A549 (cell line): ENCODE results near the gene MEN1. TPM values are rescaled to one million over a fixed set of nuclear protein-coding genes. Genes with fewer than 3 reads are reported as not detected.

Source experiments
- ATAC-seq, 2 experiments: fragments of 200-7000 bp in 1 of 2; fragments of >200 bp in 1 of 2; cut with Nextera tagmentation in 1 of 2; cut with Tn5 transposase in 1 of 2; 3 replicates each; pipeline versions ENCODE4 v1.8.0 to v1.9.1; 2018 to 2020; ENCODE audit warnings: mild to moderate bottlenecking in 1 of 2, moderate library complexity in 1 of 2
- CTCF ChIA-PET: fragments of 300-600 bp; sonication (Branson Sonifier 250); formaldehyde crosslinking; extraction: SDS; loops from one replicate; lab custom pipeline; 2021; ENCODE audit warnings: antibody characterized with exemption, inconsistent platforms; lab: Yijun Ruan, JAX
- POLR2A ChIA-PET: fragments of 350-600 bp; formaldehyde crosslinking; extraction: SDS; loops from one replicate; lab custom pipeline; 2021; ENCODE audit warnings: antibody characterized with exemption, inconsistent platforms; lab: Yijun Ruan, JAX
- DNase-seq, 2 experiments: peaks; one replicate each; pipeline versions ENCODE4 v3.0.0 to v3.0.0-alpha.2; 2011 to 2016; ENCODE audit warnings: low read depth in 1 of 2, low spot score in 1 of 2
- FAIRE-seq: peaks from 2 replicates; lab custom pipeline; 2011; peaks lifted over from hg19 to GRCh38; lab: Jason Lieb, UNC
- H3K27ac ChIP-seq, 2 experiments: fragments of >200 bp; sonication (Bioruptor Twin); formaldehyde crosslinking; 3 replicates each; pipeline ENCODE4 v1.5.1; 2016 to 2017
- H3K4me1 ChIP-seq: fragments of >200 bp; sonication (Bioruptor Twin); formaldehyde crosslinking; 3 replicates; pipeline ENCODE4 v1.6.1; 2016
- H3K4me2 ChIP-seq: fragments of >200 bp; sonication (Bioruptor Twin); formaldehyde crosslinking; 3 replicates; pipeline ENCODE4 v1.6.1; 2016
- H3K4me3 ChIP-seq: fragments of >200 bp; sonication (Bioruptor Twin); formaldehyde crosslinking; 3 replicates; pipeline ENCODE4 v1.5.1; 2016
- H3K9me3 ChIP-seq: fragments of >200 bp; sonication (Bioruptor Twin); formaldehyde crosslinking; 3 replicates; pipeline ENCODE4 v1.6.1; 2016
- CBX8 ChIP-seq: fragments of 200-600 bp; sonication (generic); IDR thresholded peaks from 2 replicates; pipeline ENCODE4 v1.6.1; 2016
- CEBPB ChIP-seq, 2 experiments: fragments of >200 bp in 1 of 2; sonication (Bioruptor Twin) in 1 of 2; formaldehyde crosslinking in 1 of 2; IDR thresholded peaks; 2 replicates each; pipeline ENCODE4 v1.6.1; 2012 to 2016
- CHD4 ChIP-seq: fragments of 200-600 bp; sonication (generic); IDR thresholded peaks from 2 replicates; pipeline ENCODE4 v1.6.1; 2016; ENCODE audit warnings: antibody characterized with exemption, mild to moderate bottlenecking, borderline replicate concordance
- EP300 ChIP-seq, 2 experiments: fragments of >200 bp; sonication (Bioruptor Twin); formaldehyde crosslinking; IDR thresholded peaks; 2 replicates in 1 of 2; 3 replicates in 1 of 2; pipeline ENCODE4 v1.6.1; 2016 to 2017
- ESRRA ChIP-seq: fragments of 150-350 bp; IDR thresholded peaks from 2 replicates; pipeline ENCODE4 v1.6.1; 2014; ENCODE audit warnings: mild to moderate bottlenecking, low read length, borderline replicate concordance
- FOSB ChIP-seq: fragments of 250-450 bp; sonication (Bioruptor Pico); IDR thresholded peaks from 2 replicates; pipeline ENCODE4 v1.5.0; 2020; ENCODE audit warnings: mild to moderate bottlenecking, moderate library complexity
- FOXS1 ChIP-seq: fragments of 250-450 bp; sonication (Bioruptor Pico); IDR thresholded peaks from 2 replicates; pipeline ENCODE4 v1.5.0; 2020; ENCODE audit warnings: mild to moderate bottlenecking, moderate library complexity
- HEYL ChIP-seq: fragments of 250-450 bp; sonication (Bioruptor Pico); IDR thresholded peaks from 2 replicates; pipeline ENCODE4 v1.8.0; 2021; ENCODE audit warnings: mild to moderate bottlenecking, moderate library complexity
- HOXA7 ChIP-seq: fragments of 250-450 bp; sonication (Bioruptor Pico); IDR thresholded peaks from 2 replicates; pipeline ENCODE4 v1.5.0; 2020; ENCODE audit warnings: mild to moderate bottlenecking, moderate library complexity
- HOXB13 ChIP-seq: fragments of 250-450 bp; sonication (Bioruptor Pico); IDR thresholded peaks from 2 replicates; pipeline ENCODE4 v1.5.0; 2020; ENCODE audit warnings: low read depth, mild to moderate bottlenecking, moderate library complexity
- JUNB ChIP-seq: fragments of >200 bp; sonication (Bioruptor Twin); formaldehyde crosslinking; IDR thresholded peaks from 2 replicates; pipeline ENCODE4 v1.6.1; 2016
- MAFK ChIP-seq: fragments of 450-650 bp; IDR thresholded peaks from 2 replicates; pipeline ENCODE4 v1.6.1; 2014; ENCODE audit not compliant: partially characterized antibody
- MAZ ChIP-seq: fragments of 150-350 bp; IDR thresholded peaks from 2 replicates; pipeline ENCODE4 v1.6.1; 2014; ENCODE audit warnings: antibody characterized with exemption, low read depth, low read length, borderline replicate concordance
- MYC ChIP-seq: IDR thresholded peaks from 2 replicates; pipeline ENCODE4 v1.6.1; 2012; ENCODE audit warnings: mild to moderate bottlenecking, inconsistent platforms, low read length, improper control_type of control experiment, borderline replicate concordance
- NFE2L2 ChIP-seq: fragments of 150-350 bp; conservative IDR thresholded peaks from 2 replicates; pipeline ENCODE4 v1.6.1; 2014; ENCODE audit warnings: low read length
- NPAS2 ChIP-seq: fragments of 250-450 bp; sonication (Bioruptor Pico); IDR thresholded peaks from 2 replicates; pipeline ENCODE4 v1.8.0; 2022; ENCODE audit warnings: mild to moderate bottlenecking, moderate library complexity, borderline replicate concordance
- NR3C1 ChIP-seq: fragments of >200 bp; sonication (Bioruptor Twin); formaldehyde crosslinking; IDR thresholded peaks from 3 replicates; pipeline ENCODE4 v1.6.1; 2017
- POLR2A ChIP-seq: IDR thresholded peaks from 2 replicates; pipeline ENCODE4 v1.6.1; 2012; ENCODE audit warnings: mild to moderate bottlenecking, low read length
- RARB ChIP-seq: fragments of 250-450 bp; sonication (Bioruptor Pico); IDR thresholded peaks from 2 replicates; pipeline ENCODE4 v1.8.0; 2021; ENCODE audit warnings: mild to moderate bottlenecking, moderate library complexity
- RFX5 ChIP-seq: fragments of 450-650 bp; IDR thresholded peaks from 2 replicates; pipeline ENCODE4 v1.7.1; 2014; ENCODE audit warnings: antibody characterized with exemption, mild to moderate bottlenecking, moderate library complexity
- SMC3 ChIP-seq: fragments of >200 bp; sonication (Bioruptor Twin); formaldehyde crosslinking; IDR thresholded peaks from 3 replicates; pipeline ENCODE4 v1.6.1; 2018; ENCODE audit warnings: inconsistent platforms
- SREBF2 ChIP-seq: fragments of 450-650 bp; IDR thresholded peaks from 2 replicates; pipeline ENCODE4 v1.6.1; 2014; ENCODE audit warnings: mild to moderate bottlenecking, moderate library complexity
- TP53 ChIP-seq: fragments of 250-450 bp; sonication (Bioruptor Pico); IDR thresholded peaks from 2 replicates; pipeline ENCODE4 v1.5.0; 2021; ENCODE audit warnings: mild to moderate bottlenecking, moderate library complexity
- USF2 ChIP-seq: fragments of 450-650 bp; IDR thresholded peaks from 2 replicates; pipeline ENCODE4 v1.6.1; 2014; ENCODE audit warnings: antibody characterized with exemption
- ZFP36 ChIP-seq: fragments of 450-650 bp; IDR thresholded peaks from 2 replicates; pipeline ENCODE4 v1.6.1; 2014; ENCODE audit warnings: borderline replicate concordance; ENCODE audit not compliant: partially characterized antibody
- WGBS: methylation state at CpG from one replicate; pipeline ENCODE4 v1.1.6; 2017; ENCODE audit errors: missing lambda C conversion rate; 5-methylcytosine and 5-hydroxymethylcytosine counted together
- polyA plus RNA-seq, 4 experiments: library from polyadenylated mRNA; depleted of rRNA in 3 of 4; stranded (reverse); fragments of >200 nt; fragmentation: RNase III in 1 of 4; extraction: RNeasy Plus Mini Kit Qiagen cat#74134 plus additional on column Dnase treatment in 1 of 4; gene quantifications; 2 replicates in 3 of 4; 3 replicates in 1 of 4; pipeline ENCODE4 v1.2.3, GENCODE V29; 2011 to 2017
- TF ChIP-seq, protein P1 (sequence below): IDR thresholded peaks from 2 replicates; pipeline ENCODE4 v1.6.1; 2012
- TF ChIP-seq, protein P2 (sequence below): IDR thresholded peaks from 2 replicates; pipeline ENCODE4 v1.6.1; 2012

Gene MEN1
- polyA plus RNA-seq, 2 of the 4 experiments (the other 2 are of a cell fraction) = 17.0 to 34.7 TPM

DNA sequence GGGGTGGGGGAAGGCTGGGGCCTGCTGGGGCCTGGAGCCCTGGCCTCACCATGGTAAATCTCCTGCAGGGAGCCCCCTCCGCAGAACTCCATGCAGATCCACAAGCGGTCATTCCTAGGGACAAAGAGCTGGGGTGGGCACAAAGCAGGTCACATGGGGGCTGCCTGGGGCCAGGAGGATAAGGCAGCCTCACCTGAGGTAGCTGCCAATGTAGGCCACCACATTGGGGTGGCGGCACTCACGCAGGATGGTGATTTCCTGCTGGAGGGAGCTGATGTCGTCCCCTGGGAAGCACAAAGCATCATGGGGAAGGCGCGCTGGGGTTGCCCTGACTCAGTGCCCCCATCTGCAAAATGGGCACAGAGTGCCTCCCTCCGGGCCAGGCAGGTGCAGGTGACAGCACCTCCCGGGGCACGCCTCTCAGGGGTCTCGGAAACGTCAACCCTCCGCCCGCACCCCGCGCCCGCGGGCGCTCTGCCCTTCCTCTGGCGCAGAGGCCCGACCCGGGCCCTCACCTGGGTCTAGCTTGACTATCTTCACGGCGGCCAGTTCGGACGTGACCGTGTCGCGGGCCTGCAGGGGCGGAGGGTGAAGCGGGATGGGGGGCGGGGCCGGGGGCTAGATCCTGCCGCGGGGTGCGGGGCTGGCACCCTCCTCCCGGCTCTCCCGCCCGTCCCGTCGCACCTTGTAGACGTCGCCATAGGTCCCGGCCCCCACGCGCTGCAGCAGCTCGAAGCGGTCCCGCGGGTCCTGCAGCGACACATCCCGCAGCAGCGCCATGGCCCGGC lies 7.8 kb downstream of the MEN1 start (continued):
- TF ChIP-seq, protein P1, sequence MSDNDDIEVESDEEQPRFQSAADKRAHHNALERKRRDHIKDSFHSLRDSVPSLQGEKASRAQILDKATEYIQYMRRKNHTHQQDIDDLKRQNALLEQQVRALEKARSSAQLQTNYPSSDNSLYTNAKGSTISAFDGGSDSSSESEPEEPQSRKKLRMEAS = 0 out of 2 replicates have a peak, but pooled peaks have one; percentile 5
- TF ChIP-seq NR3C1 = no peak

DNA sequence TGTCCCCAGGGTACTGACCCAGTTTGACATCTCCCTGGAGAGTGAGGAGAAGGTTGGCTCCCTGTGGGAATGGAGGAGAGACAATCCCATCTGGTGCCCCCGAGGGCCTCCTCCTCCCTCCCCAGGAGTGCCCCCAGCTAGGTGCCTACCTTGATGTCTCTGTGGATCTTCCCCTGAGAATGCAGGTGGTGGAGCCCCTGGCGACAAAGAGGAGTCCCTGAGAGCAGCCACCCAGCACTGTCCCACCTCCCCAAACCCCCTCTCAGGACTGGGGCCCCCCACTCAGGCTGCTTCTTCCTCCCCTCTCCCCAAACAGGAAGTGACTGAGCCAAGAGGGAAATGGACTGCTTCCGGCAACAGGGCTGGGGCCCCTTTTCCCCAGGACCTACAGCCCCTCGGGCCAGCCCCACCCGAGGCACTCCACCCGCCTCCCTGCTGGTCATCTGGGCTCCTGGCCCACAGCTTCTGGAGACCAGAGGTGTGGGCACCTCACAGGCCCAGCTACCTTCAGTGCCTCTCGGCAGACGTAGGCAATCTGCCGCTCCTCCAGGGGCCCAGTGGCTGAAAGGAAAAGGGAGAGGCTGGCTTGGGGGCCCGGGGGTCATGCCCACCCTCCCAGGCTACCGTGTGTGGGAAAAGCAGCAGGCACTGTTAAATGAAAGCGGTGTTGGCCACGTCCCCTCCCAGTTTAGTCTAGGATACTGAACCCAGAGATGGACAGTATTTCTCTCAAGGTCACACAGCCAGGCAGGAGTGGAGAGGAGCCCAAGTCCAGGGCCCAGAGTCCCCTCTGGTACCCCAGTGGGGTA lies 8.6 kb downstream of the MEN1 start:
- Histone ChIP-seq H3K4me2 (peak overlapping the region; percentile 73), H3K4me1 (peaks cover 23% of the 10 kb centered on the region), H3K27ac (peak overlapping the region in 1 of 2 experiments; percentile 89; a peak in 3 of 6 replicates), H3K4me3 (no peak overlapping the region; the same call in 1 of the 3 replicates), H3K9me3 (no peaks in the 10 kb centered on the region)
- no peak for FAIRE-seq
- ChIA-PET POLR2A (interaction anchor here (2.7 kb wide), 1 partner anchor 23 kb away, joined by 11 read pairs; the partner anchor contains the start of gene SF1), CTCF (interaction anchor here (1.0 to 7.8 kb wide), 6 partner anchors 8 to 239 kb away, joined by 3 to 79 read pairs (median 3); partner anchors contain the start of genes CDC42BPG and SAC3D1)
- no peak for ATAC-seq
- TF ChIP-seq SREBF2 (no peak), USF2 (no peak)
- DNase-seq = no peak
- 87% methylated on average over 9 of the region's 13 CpGs for WGBS

- POLR2A ChIA-PET = interaction anchor here (2.7 kb wide), 1 partner anchor 22 kb away, joined by 11 read pairs; the partner anchor contains the start of gene SF1
- ATAC-seq (no peak), FAIRE-seq (no peak), DNase-seq (no peak)
- Histone ChIP-seq H3K4me3 (no peak overlapping the region), H3K4me2 (no peak overlapping the region), H3K9me3 (no peaks in the 10 kb centered on the region), H3K27ac (no peak overlapping the region), H3K4me1 (peaks cover 23% of the 10 kb centered on the region)
- WGBS = 92% methylated on average over 2 of the region's 9 CpGs
- TF ChIP-seq MYC (no peak), MAFK (no peak), HOXB13 (CRISPR knock-in tag) (no peak), CBX8 (no peak), USF2 (no peak), NPAS2 (CRISPR knock-in tag) (no peak), CHD4 (no peak), ZFP36 (no peak), JUNB (no peak), POLR2A (no peak)
- CTCF ChIA-PET = interaction anchor here (1.0 to 7.8 kb wide), 4 partner anchors 13 to 311 kb away, joined by 3 to 79 read pairs (median 3); partner anchors contain the start of gene TM7SF2
These were observed 9.2 kb downstream of the MEN1 start for GRCh38 chr11:64801158-64801464.

DNA sequence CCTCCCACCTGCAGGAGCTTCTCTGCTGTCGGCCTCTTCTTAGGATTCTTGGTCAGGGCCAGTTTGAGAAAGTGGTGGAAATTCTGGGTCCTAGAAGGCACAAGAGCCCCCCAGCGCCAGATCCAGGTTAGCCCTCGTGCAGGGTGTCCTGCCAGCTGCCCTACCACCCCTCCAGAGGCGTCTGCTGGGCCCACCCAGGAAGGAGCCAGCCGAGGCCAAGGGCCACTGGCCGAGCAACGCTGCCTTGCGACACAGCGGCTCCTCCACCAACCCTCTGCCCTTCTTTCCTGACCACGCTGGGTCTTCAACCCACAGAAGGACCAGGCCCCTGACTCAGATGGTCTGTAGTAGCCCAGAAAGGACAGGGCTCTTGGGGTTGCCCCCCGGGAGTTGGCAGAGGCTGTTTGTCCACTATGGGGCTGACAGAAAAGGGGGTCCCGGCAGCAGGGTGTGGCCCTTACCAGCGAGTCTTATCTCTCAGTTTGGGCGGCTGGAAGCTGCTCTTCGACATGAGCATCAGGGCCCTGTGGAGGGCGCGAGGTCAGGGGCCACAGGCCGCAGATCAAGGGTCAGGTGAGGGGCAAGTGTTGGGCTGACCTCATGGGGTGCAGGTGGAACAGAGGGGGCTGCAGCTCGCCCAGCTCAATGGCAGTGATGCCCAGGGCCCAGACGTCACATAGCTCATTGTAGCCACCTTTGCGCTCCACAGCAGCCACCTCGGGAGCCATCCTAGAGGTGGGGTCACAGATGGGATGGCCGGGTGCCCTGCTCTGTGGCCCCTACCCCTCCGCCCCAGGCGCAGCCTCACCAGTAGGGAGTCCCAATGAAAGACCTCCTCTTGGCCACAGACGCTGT lies 9.8 kb downstream of the MEN1 start:
- no peak for TF ChIP-seq CHD4
- TF ChIP-seq EP300 (IDR thresholded peaks at IDR 0.05) = no peak
- no peak for TF ChIP-seq SMC3
- TF ChIP-seq RARB (CRISPR knock-in tag) = no peak
- no peak for TF ChIP-seq NFE2L2
- no peak for TF ChIP-seq ESRRA
- TF ChIP-seq, protein P2, sequence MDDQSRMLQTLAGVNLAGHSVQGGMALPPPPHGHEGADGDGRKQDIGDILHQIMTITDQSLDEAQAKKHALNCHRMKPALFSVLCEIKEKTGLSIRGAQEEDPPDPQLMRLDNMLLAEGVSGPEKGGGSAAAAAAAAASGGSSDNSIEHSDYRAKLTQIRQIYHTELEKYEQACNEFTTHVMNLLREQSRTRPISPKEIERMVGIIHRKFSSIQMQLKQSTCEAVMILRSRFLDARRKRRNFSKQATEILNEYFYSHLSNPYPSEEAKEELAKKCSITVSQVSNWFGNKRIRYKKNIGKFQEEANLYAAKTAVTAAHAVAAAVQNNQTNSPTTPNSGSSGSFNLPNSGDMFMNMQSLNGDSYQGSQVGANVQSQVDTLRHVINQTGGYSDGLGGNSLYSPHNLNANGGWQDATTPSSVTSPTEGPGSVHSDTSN = no peak
- no peak for TF ChIP-seq HOXA7 (CRISPR knock-in tag)
- no peak for TF ChIP-seq TP53 (CRISPR knock-in tag)
- no peak for TF ChIP-seq HEYL (CRISPR knock-in tag)
- TF ChIP-seq RFX5 = no peak
- no peak for TF ChIP-seq FOSB (CRISPR knock-in tag)
- TF ChIP-seq MAZ = no peak
- TF ChIP-seq FOXS1 (CRISPR knock-in tag) = no peak
- TF ChIP-seq SREBF2 = no peak
- no peak for TF ChIP-seq CEBPB (IDR thresholded peaks at IDR 0.05)
- no peak for DNase-seq
- no peak for ATAC-seq
- H3K4me2 ChIP-seq = no peak overlapping the region
- WGBS = 86% methylated on average over 19 of the region's 26 CpGs
- POLR2A ChIA-PET = interaction anchor here (2.7 kb wide), 1 partner anchor 22 kb away, joined by 11 read pairs; the partner anchor contains the start of gene SF1
- no peak for FAIRE-seq
- peaks cover 23% of the 10 kb centered on the region for H3K4me1 ChIP-seq
- no peaks in the 10 kb centered on the region for H3K9me3 ChIP-seq
- no peak overlapping the region for H3K4me3 ChIP-seq
- CTCF ChIA-PET = interaction anchor here (1.0 to 7.8 kb wide), 7 partner anchors 13 to 312 kb away, joined by 3 to 79 read pairs (median 5); partner anchors contain the start of genes ARL2, CDC42BPG and TM7SF2
- peak overlapping the region in 1 of 2 experiments; percentile 26; a peak in 2 of 6 replicates for H3K27ac ChIP-seq
